OCI-LY1 (cell line): ENCODE measurements around the gene BCR.

Experiments
- EZH2 ChIP-seq: fragments of 200-600 bp; sonication (generic), shearing (Covaris generic); IDR thresholded peaks from 2 replicates; pipeline ENCODE4 v1.8.0; 2017; ENCODE audit warnings: borderline replicate concordance, mixed run types, mild to moderate bottlenecking, antibody characterized with exemption, low read length, moderate library complexity, mixed read lengths
- TF ChIP-seq, protein P1 (sequence below): fragments of 200-600 bp; sonication (generic), shearing (Covaris generic); IDR thresholded peaks from 2 replicates; pipeline ENCODE4 v1.5.1; 2017; ENCODE audit warnings: mild to moderate bottlenecking, antibody characterized with exemption, low read length, moderate library complexity, mixed read lengths

DNA sequence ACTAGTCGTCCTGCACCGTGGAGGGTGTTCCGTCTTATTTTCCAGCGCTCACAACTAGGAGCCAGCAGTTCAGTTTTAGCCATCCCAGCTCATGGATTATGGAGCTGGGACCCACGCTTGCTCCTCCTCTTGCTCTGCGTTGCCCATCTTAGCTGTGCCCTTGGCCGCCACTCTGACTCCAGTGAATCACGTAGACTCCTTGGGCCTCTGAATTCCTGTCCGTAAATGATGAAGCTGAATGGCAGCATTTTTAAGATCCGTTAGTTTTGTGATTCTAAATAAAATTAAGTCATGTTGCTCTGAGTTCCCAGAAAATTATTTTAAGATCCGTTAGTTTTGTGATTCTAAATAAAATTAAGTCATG lies 23.8 kb downstream of the BCR start:
- TF ChIP-seq, protein P1, sequence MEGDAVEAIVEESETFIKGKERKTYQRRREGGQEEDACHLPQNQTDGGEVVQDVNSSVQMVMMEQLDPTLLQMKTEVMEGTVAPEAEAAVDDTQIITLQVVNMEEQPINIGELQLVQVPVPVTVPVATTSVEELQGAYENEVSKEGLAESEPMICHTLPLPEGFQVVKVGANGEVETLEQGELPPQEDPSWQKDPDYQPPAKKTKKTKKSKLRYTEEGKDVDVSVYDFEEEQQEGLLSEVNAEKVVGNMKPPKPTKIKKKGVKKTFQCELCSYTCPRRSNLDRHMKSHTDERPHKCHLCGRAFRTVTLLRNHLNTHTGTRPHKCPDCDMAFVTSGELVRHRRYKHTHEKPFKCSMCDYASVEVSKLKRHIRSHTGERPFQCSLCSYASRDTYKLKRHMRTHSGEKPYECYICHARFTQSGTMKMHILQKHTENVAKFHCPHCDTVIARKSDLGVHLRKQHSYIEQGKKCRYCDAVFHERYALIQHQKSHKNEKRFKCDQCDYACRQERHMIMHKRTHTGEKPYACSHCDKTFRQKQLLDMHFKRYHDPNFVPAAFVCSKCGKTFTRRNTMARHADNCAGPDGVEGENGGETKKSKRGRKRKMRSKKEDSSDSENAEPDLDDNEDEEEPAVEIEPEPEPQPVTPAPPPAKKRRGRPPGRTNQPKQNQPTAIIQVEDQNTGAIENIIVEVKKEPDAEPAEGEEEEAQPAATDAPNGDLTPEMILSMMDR = no peak
- no peak for TF ChIP-seq EZH2
